H1 (cell line): ENCODE results near the gene SAMD14. TPM values are rescaled to one million over a fixed set of nuclear protein-coding genes. Genes with fewer than 3 reads are reported as not detected.

Experiments used
- CTCF ChIA-PET: fragments of 300-600 bp; sonication (Branson Sonifier 250); formaldehyde crosslinking; loops from one replicate; lab custom pipeline; 2021; ENCODE audit not compliant: partially characterized antibody; lab: Charles Lee
- POLR2A ChIA-PET: fragments of 300-600 bp; sonication (Branson Sonifier 250); formaldehyde crosslinking; loops from one replicate; lab custom pipeline; 2021; ENCODE audit warnings: inconsistent platforms; ENCODE audit not compliant: partially characterized antibody; lab: Charles Lee
- DNase-seq, 2 experiments: peaks; one replicate each; pipeline versions ENCODE4 v3.0.0 to v3.0.0-alpha.2; 2010 to 2022; ENCODE audit warnings: low spot score in 2 of 2, low read depth in 1 of 2, mixed read lengths in 1 of 2
- FAIRE-seq: peaks from 2 replicates; lab custom pipeline; 2011; peaks lifted over from hg19 to GRCh38; lab: Jason Lieb, UNC
- H2AFZ ChIP-seq: 2 replicates; pipeline ENCODE4 v1.8.1; 2012; ENCODE audit warnings: low read length, inconsistent platforms
- H2AK5ac ChIP-seq: 2 replicates; pipeline ENCODE4 v1.6.1; 2013; ENCODE audit warnings: low read depth, low read length
- H2BK120ac ChIP-seq: replicated peaks from 2 replicates; pipeline ENCODE3; 2013; ENCODE audit warnings: low read depth, low read length, inconsistent platforms
- H2BK12ac ChIP-seq: 2 replicates; pipeline ENCODE4 v1.6.1; 2013; ENCODE audit warnings: low read depth, low read length
- H2BK15ac ChIP-seq: 2 replicates; pipeline ENCODE4 v1.6.1; 2013; ENCODE audit warnings: low read length
- H2BK20ac ChIP-seq: 2 replicates; pipeline ENCODE4 v1.6.1; 2013; ENCODE audit warnings: low read length
- H2BK5ac ChIP-seq: 2 replicates; pipeline ENCODE4 v1.6.1; 2013; ENCODE audit warnings: low read depth, low read length
- H3K14ac ChIP-seq: 2 replicates; pipeline ENCODE4 v1.6.1; 2013; ENCODE audit warnings: inconsistent platforms; ENCODE audit not compliant: insufficient read length
- H3K18ac ChIP-seq: 2 replicates; pipeline ENCODE4 v1.6.1; 2013; ENCODE audit warnings: low read length; ENCODE audit errors: extremely low read depth
- H3K23ac ChIP-seq: 2 replicates; pipeline ENCODE4 v1.6.1; 2013; ENCODE audit warnings: inconsistent platforms; ENCODE audit not compliant: insufficient read length
- H3K23me2 ChIP-seq: 2 replicates; pipeline ENCODE4 v1.6.1; 2013; ENCODE audit warnings: low read depth, low read length
- H3K27ac ChIP-seq: 2 replicates; pipeline ENCODE4 v1.6.1; 2011; ENCODE audit warnings: low read depth, low read length, inconsistent platforms
- H3K27me3 ChIP-seq, 4 experiments: replicated peaks in 1 of 4; 1 replicate in 1 of 4; 2 replicates in 3 of 4; pipeline versions ENCODE4 v1.6.1 to v1.8.1; 2011 to 2013; ENCODE audit warnings: low read length in 3 of 4, mild to moderate bottlenecking in 3 of 4, inconsistent platforms in 2 of 4, mixed read lengths in 2 of 4, moderate library complexity in 1 of 4; ENCODE audit not compliant: control insufficient read depth in 3 of 4, insufficient read depth in 3 of 4; ENCODE audit errors: extremely low read depth in 1 of 4
- H3K36me3 ChIP-seq, 4 experiments: 2 replicates each; pipeline versions ENCODE4 v1.6.1 to v1.8.1; 2011 to 2013; ENCODE audit warnings: mild to moderate bottlenecking in 4 of 4, low read length in 3 of 4, moderate library complexity in 2 of 4, control low read depth in 1 of 4, inconsistent platforms in 1 of 4; ENCODE audit not compliant: insufficient read depth in 4 of 4, control insufficient read depth in 2 of 4
- H3K4ac ChIP-seq: replicated peaks from 2 replicates; pipeline ENCODE3; 2013; ENCODE audit warnings: low read length, low read depth, mixed read lengths, inconsistent platforms; ENCODE audit not compliant: insufficient read length
- H3K4me1 ChIP-seq, 4 experiments: replicated peaks in 1 of 4; 1 replicate in 1 of 4; 2 replicates in 3 of 4; pipeline versions ENCODE4 v1.6.1 to v1.8.1; 2011 to 2013; ENCODE audit warnings: low read length in 3 of 4, inconsistent platforms in 2 of 4, mixed read lengths in 1 of 4; ENCODE audit not compliant: insufficient read depth in 4 of 4, control insufficient read depth in 3 of 4
- H3K4me2 ChIP-seq, 2 experiments: 2 replicates each; pipeline versions ENCODE4 v1.6.1 to v1.8.1; 2011 to 2013; ENCODE audit warnings: low read depth in 2 of 2, low read length in 2 of 2, control low read depth in 1 of 2, inconsistent platforms in 1 of 2, mild to moderate bottlenecking in 1 of 2; ENCODE audit not compliant: insufficient read depth in 1 of 2
- H3K4me3 ChIP-seq, 4 experiments: fragments of 200-600, 300-600 bp in 1 of 4; sonication (generic), shearing (Covaris generic), sonication (Bioruptor Twin) in 1 of 4; 2 replicates each; pipeline versions ENCODE4 v1.5.1 to v1.8.1; 2011 to 2016; ENCODE audit warnings: low read length in 4 of 4, low read depth in 3 of 4, control low read depth in 2 of 4, inconsistent platforms in 2 of 4, mild to moderate bottlenecking in 2 of 4, mixed read lengths in 1 of 4, moderate library complexity in 1 of 4; ENCODE audit not compliant: insufficient read depth in 2 of 4; ENCODE audit errors: extremely low read depth in 1 of 4
- H3K56ac ChIP-seq: replicated peaks from 2 replicates; pipeline ENCODE3; 2013; ENCODE audit warnings: low read depth, mild to moderate bottlenecking, mixed read lengths, low read length, inconsistent platforms; ENCODE audit not compliant: insufficient read length
- H3K79me1 ChIP-seq: 2 replicates; pipeline ENCODE4 v1.6.1; 2013; ENCODE audit warnings: low read depth, low read length, control low read depth
- H3K79me2 ChIP-seq, 2 experiments: 2 replicates each; pipeline versions ENCODE4 v1.6.1 to v1.8.1; 2012 to 2013; ENCODE audit warnings: low read length in 2 of 2, mild to moderate bottlenecking in 2 of 2, inconsistent platforms in 1 of 2; ENCODE audit not compliant: insufficient read depth in 2 of 2, control insufficient read depth in 1 of 2
- H3K9ac ChIP-seq, 4 experiments: replicated peaks in 1 of 4; 1 replicate in 1 of 4; 2 replicates in 3 of 4; pipeline versions ENCODE4 v1.6.1 to v1.8.1; 2011 to 2013; ENCODE audit warnings: low read depth in 3 of 4, low read length in 3 of 4, control low read depth in 2 of 4, mild to moderate bottlenecking in 2 of 4, moderate library complexity in 2 of 4, inconsistent platforms in 1 of 4; ENCODE audit errors: extremely low read depth in 1 of 4
- H3K9me3 ChIP-seq, 2 experiments: 2 replicates each; pipeline versions ENCODE4 v1.6.1 to v1.8.1; 2012 to 2013; ENCODE audit warnings: mild to moderate bottlenecking in 2 of 2, moderate library complexity in 2 of 2, control low read depth in 1 of 2, inconsistent platforms in 1 of 2, low read depth in 1 of 2, low read length in 1 of 2, mixed read lengths in 1 of 2; ENCODE audit not compliant: insufficient read depth in 2 of 2
- H4K20me1 ChIP-seq, 2 experiments: replicated peaks in 1 of 2; 2 replicates each; pipeline versions ENCODE3 to v1.8.1; 2011 to 2013; ENCODE audit warnings: inconsistent platforms in 2 of 2, low read length in 2 of 2, mild to moderate bottlenecking in 1 of 2; ENCODE audit not compliant: insufficient read depth in 2 of 2, control insufficient read depth in 1 of 2
- H4K5ac ChIP-seq: 2 replicates; pipeline ENCODE4 v1.6.1; 2013; ENCODE audit warnings: low read length, low read depth, mixed read lengths, inconsistent platforms; ENCODE audit not compliant: insufficient read length
- H4K8ac ChIP-seq: 2 replicates; pipeline ENCODE4 v1.8.0; 2013; ENCODE audit warnings: mild to moderate bottlenecking, moderate library complexity, low read length, inconsistent platforms; ENCODE audit not compliant: insufficient read depth; ENCODE audit errors: extremely low read depth
- H4K91ac ChIP-seq: replicated peaks from 2 replicates; pipeline ENCODE3; 2013; ENCODE audit warnings: low read length, mixed read lengths, inconsistent platforms; ENCODE audit not compliant: insufficient read length
- CBX5 ChIP-seq: fragments of 300-800, 300-1000 bp; sonication (generic); IDR thresholded peaks from 2 replicates; pipeline ENCODE4 v1.7.1; 2016; ENCODE audit warnings: antibody characterized with exemption, low read length, low read depth
- CBX8 ChIP-seq: fragments of 300-800, 300-1000 bp; sonication (generic); IDR thresholded peaks from 2 replicates; pipeline ENCODE4 v1.7.1; 2016; ENCODE audit warnings: low read depth, low read length, borderline replicate concordance
- EGR1 ChIP-seq: IDR thresholded peaks from 2 replicates; pipeline ENCODE4 v1.6.1; 2011; ENCODE audit warnings: low read depth, low read length, borderline replicate concordance
- MAFK ChIP-seq: IDR thresholded peaks from 2 replicates; pipeline ENCODE4 v1.6.1; 2012; ENCODE audit warnings: low read depth, mild to moderate bottlenecking, improper control_type of control experiment, low read length
- NANOG ChIP-seq: IDR thresholded peaks from 2 replicates; pipeline ENCODE4 v1.6.1; 2011; ENCODE audit warnings: low read length, low read depth, mild to moderate bottlenecking, inconsistent platforms; ENCODE audit not compliant: insufficient read depth, poor library complexity, severe bottlenecking
- POLR2AphosphoS5 ChIP-seq: IDR thresholded peaks from 2 replicates; pipeline ENCODE4 v1.6.1; 2011; ENCODE audit warnings: low read depth, low read length
- RAD21 ChIP-seq, 2 experiments: IDR thresholded peaks in 1 of 2; conservative IDR thresholded peaks in 1 of 2; 2 replicates each; pipeline ENCODE4 v1.6.1; 2011; ENCODE audit warnings: low read depth in 2 of 2, low read length in 2 of 2, improper control_type of control experiment in 1 of 2, inconsistent platforms in 1 of 2, mild to moderate bottlenecking in 1 of 2, moderate library complexity in 1 of 2
- RBBP5 ChIP-seq: IDR thresholded peaks from 2 replicates; pipeline ENCODE4 v1.7.1; 2012; ENCODE audit warnings: low read depth, mild to moderate bottlenecking, inconsistent platforms, low read length, moderate library complexity, borderline replicate concordance
- RFX5 ChIP-seq: IDR thresholded peaks from 2 replicates; pipeline ENCODE4 v1.6.1; 2011; ENCODE audit warnings: low read depth, low read length, improper control_type of control experiment, borderline replicate concordance
- SIN3A ChIP-seq, 2 experiments: IDR thresholded peaks in 1 of 2; conservative IDR thresholded peaks in 1 of 2; 2 replicates each; pipeline ENCODE4 v1.6.1; 2011 to 2012; ENCODE audit warnings: low read length in 2 of 2, improper control_type of control experiment in 1 of 2, low read depth in 1 of 2, mild to moderate bottlenecking in 1 of 2
- SP1 ChIP-seq: IDR thresholded peaks from 2 replicates; pipeline ENCODE4 v1.6.1; 2011; ENCODE audit warnings: low read depth, low read length
- WGBS, 2 experiments: shearing (Covaris generic) in 1 of 2; methylation state at CpG; one replicate each; pipeline versions ENCODE4 v1.1.6 to v1.1.7; 2013 to 2015; ENCODE audit warnings: low lambda C conversion rate in 2 of 2, mixed read lengths in 2 of 2, inconsistent platforms in 1 of 2, low coverage in 1 of 2, missing lambda C conversion rate in 1 of 2; ENCODE audit not compliant: insufficient replicate concordance in 2 of 2, insufficient coverage in 1 of 2, insufficient read length in 1 of 2; ENCODE audit errors: extremely low coverage in 1 of 2, missing lambda C conversion rate in 1 of 2; 5-methylcytosine and 5-hydroxymethylcytosine counted together
- polyA plus RNA-seq, 7 experiments: library from polyadenylated mRNA; depleted of rRNA in 3 of 7; stranded (reverse) in 5 of 7; unstranded in 2 of 7; fragments of >200 nt in 5 of 7; fragments of 200-250 nt in 2 of 7; gene quantifications; 1 replicate in 5 of 7; 2 replicates in 1 of 7; 4 replicates in 1 of 7; pipeline versions ENCODE4 v1.2.1 to v1.2.3, GENCODE V29; 2011 to 2013; ENCODE audit warnings: missing spikeins in 2 of 7, mixed read lengths in 2 of 7
- total RNA-seq: library from RNA; stranded (reverse); fragmentation: NEBNext Ultra II Directional; extraction: Animal tissue kit (Norgen Biotek cat#: 25700); gene quantifications from 2 replicates; pipeline ENCODE4 v1.2.1, GENCODE V29; 2021
- TF ChIP-seq, protein P1 (sequence below): IDR thresholded peaks from 2 replicates; pipeline ENCODE4 v1.6.1; 2012; ENCODE audit warnings: inconsistent platforms

Gene SAMD14
- total and polyA plus RNA-seq, 2 of the 8 experiments (the other 6 are each of a cell fraction or from before 2014, with no cell fraction given) = 5.7 to 5.8 TPM

- CTCF ChIA-PET = interaction anchor here (0.5 to 15.7 kb wide), 6 partner anchors 9 to 1331 kb away, joined by 3 to 412 read pairs (median 4); no protein-coding TSS in a partner anchor
- no peak for TF ChIP-seq EGR1
- TF ChIP-seq SP1 = no peak
- no peak for TF ChIP-seq MAFK
- TF ChIP-seq RAD21 (IDR thresholded peaks at IDR 0.05 in 1 of 2, conservative IDR thresholded peaks at IDR 0.05 in 1 of 2; ENCODE audit: low read depth in 2 of 2, low read length in 2 of 2) = no peak
- no peak for TF ChIP-seq NANOG
- TF ChIP-seq CBX8 = no peak
- no peak for TF ChIP-seq POLR2AphosphoS5
- no peak for TF ChIP-seq RFX5
- TF ChIP-seq RBBP5 = no peak
- no peak for TF ChIP-seq SIN3A (conservative IDR thresholded peaks at IDR 0.05 in 1 of 2, IDR thresholded peaks at IDR 0.05 in 1 of 2; ENCODE audit: low read depth in 1 of 2, low read length in 2 of 2)
- TF ChIP-seq CBX5 = no peak
- TF ChIP-seq, protein P1, sequence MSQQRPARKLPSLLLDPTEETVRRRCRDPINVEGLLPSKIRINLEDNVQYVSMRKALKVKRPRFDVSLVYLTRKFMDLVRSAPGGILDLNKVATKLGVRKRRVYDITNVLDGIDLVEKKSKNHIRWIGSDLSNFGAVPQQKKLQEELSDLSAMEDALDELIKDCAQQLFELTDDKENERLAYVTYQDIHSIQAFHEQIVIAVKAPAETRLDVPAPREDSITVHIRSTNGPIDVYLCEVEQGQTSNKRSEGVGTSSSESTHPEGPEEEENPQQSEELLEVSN = no peak
These were observed 33.9 kb downstream of the SAMD14 start for GRCh38 chr17:50096092-50096491.

More at GRCh38 chr17:50096092-50096491, 33.9 kb downstream of the SAMD14 start:
- H2BK5ac ChIP-seq = peak overlapping the region; percentile 44; the same call in 1 of the 2 replicates
- no peak overlapping the region for H2BK120ac ChIP-seq
- no peak overlapping the region for H3K27ac ChIP-seq
- H2AK5ac ChIP-seq = no peak overlapping the region
- no peak overlapping the region for H2BK15ac ChIP-seq
- peak overlapping the region; percentile 91 for H3K4me2 ChIP-seq
- no peak overlapping the region for H2AFZ ChIP-seq
- H4K5ac ChIP-seq = no peak overlapping the region
- no peak overlapping the region for H2BK20ac ChIP-seq
- no peaks in the 10 kb centered on the region for H4K20me1 ChIP-seq
- peaks cover 0 to 3% (median 0%) of the 10 kb centered on the region in 4 experiments; a peak in 3 of 7 replicates for H3K27me3 ChIP-seq
- H3K4ac ChIP-seq = no peak overlapping the region
- H3K14ac ChIP-seq = no peak overlapping the region
- FAIRE-seq (no peak), DNase-seq (no peak)
- H4K8ac ChIP-seq = no peak overlapping the region; the same call in 1 of the 2 replicates
- peaks cover 14% of the 10 kb centered on the region for H3K23me2 ChIP-seq
- peaks cover 0 to 13% (median 9%) of the 10 kb centered on the region in 4 experiments; a peak in 6 of 7 replicates for H3K4me1 ChIP-seq
- no peak overlapping the region; the same call in 1 of the 2 replicates for H3K18ac ChIP-seq
- H3K9ac ChIP-seq = no peak overlapping the region; a peak in 1 of 7 replicates
- WGBS, 2 experiments = 64% methylated on average over 6 of the region's 6 CpGs; no CpG with 5 or more reads in 1 of the 2 experiments
- H3K36me3 ChIP-seq = peaks cover 0 to 9% (median 0%) of the 10 kb centered on the region in 4 experiments; a peak in 1 of 8 replicates
- H4K91ac ChIP-seq = no peak overlapping the region
- H3K23ac ChIP-seq = no peak overlapping the region
- H3K79me2 ChIP-seq = peaks cover 0 to 4% of the 10 kb centered on the region in 2 experiments; a peak in 1 of 4 replicates
- no peak overlapping the region for H3K56ac ChIP-seq
- no peaks in the 10 kb centered on the region for H3K9me3 ChIP-seq
- POLR2A ChIA-PET = interaction anchor here (1.2 to 1.3 kb wide), 2 partner anchors 15 to 56 kb away, joined by 3 to 6 read pairs; no protein-coding TSS in a partner anchor
- H3K79me1 ChIP-seq = peaks cover 3% of the 10 kb centered on the region
- H3K4me3 ChIP-seq = peak overlapping the region; percentile 76 to 92 (median 82)
- H2BK12ac ChIP-seq = peak overlapping the region; percentile 27; the same call in 1 of the 2 replicates
